H54 (cell line): Measurements from ENCODE around the gene ACO2.

ENCODE experiments used
- DNase-seq: peaks from one replicate; pipeline ENCODE4 v3.0.0; 2011; ENCODE audit warnings: low spot score, mixed read lengths; ENCODE audit not compliant: insufficient read length
- FAIRE-seq: peaks from 3 replicates; lab custom pipeline; 2011; peaks lifted over from hg19 to GRCh38; lab: Jason Lieb, UNC
- POLR2A ChIP-seq: IDR thresholded peaks from 2 replicates; pipeline ENCODE4 v1.6.1; 2011; ENCODE audit warnings: low read depth, mild to moderate bottlenecking, low read length

Gene ACO2

DNA sequence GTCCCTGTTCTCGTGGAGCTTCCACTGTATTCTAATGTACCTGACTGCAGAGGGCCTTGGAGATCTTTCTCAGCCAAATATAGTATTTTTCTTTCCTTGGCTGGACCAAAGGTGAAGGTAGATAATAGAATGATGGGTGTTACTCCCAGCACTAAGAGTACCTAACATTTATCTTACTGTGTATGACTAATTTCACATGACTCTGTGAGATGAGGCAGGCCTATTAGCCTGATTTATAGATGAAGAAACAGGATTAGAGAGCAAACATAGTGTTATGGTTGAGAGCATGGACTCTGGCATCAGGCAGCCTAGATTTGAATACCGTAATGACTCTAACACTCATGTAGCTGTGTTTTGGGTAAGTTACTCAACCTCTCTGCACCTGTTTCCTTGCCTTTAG lies 2.7 kb downstream of the ACO2 start:
- no peak for DNase-seq
- no peak for TF ChIP-seq POLR2A
- no peak for FAIRE-seq

DNA sequence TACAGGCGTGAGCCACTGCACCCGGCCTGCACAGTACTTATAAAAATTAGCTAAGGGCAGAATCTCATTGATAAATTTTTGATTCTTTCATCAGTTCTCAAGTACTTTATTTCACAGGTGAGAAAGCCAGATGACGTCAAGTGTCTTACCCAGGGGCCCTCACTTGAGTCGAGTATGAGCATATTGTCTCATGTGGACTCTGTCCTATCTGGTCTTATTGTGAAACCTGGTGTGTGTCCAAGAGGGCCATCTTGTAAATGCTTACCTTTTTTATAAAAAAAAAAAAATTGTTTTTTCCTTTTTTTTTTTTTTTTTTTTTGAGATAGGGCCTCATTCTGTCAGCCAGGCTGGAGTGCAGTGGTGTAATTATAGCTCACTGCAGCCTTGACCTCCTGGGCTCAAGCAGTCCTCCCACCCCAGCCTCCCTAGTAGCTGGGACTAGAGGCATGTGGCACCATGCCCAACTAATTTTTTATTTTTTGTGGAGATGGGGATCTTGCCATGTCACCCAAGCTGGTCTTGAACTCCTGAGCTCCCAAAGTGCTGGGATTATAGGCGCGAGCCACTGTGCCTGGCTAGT lies 6.0 kb downstream of the ACO2 start:
- FAIRE-seq: no peak

DNA sequence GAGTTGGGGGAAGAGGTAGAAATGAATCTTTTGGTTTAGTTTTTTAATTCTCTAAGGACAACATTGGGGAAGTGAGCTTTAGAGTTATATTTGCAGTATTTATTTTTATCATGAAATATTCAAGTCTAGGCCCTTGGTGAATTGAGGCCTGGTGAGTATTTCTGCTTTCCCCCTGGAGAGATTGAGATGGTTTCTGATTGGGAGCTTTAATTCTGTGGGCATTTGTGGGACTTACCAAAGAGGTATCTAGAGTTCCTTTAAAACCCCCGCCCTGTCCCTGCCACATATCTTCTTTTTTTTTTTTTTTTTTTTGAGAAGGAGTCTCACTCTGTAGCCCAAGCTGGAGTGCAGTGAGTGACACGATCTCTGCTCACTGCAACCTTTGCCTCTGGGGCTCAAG lies 9.6 kb downstream of the ACO2 start:
- FAIRE-seq: no peak
- no peak for DNase-seq
- no peak for TF ChIP-seq POLR2A

More for the DNA sequence above, 6.0 kb downstream of the ACO2 start:
- no peak for TF ChIP-seq POLR2A
- DNase-seq: no peak

DNA sequence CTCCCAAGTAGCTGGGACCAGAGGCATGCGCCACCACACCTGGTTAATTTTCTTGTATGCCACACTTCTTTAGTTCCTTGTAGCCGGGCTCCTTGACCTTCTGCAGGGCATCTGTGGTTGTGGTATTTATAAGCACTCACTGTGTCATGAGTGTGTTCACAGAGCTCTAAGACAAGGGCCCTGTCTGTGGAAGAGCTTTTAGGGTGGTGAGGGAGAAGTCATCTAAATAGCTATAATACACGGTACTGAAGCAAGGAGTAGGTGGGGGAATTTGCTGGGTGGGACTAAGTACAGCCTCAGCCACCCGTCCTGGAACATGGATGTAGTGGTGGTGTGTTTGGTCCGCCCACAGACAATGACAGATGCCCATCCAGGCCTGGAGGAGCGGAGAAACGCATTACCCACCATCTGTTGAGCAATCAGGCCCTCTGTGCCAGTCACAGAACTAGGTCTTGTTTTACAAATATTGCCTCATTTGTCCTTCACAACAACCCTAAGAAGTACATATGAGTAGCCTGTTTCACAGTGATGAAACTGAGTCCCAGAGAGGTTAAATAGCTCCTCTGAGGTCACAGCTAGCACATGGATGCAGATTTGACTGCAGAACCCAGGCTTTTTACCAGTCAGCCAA lies 10.1 kb downstream of the ACO2 start:
- no peak for FAIRE-seq

DNA sequence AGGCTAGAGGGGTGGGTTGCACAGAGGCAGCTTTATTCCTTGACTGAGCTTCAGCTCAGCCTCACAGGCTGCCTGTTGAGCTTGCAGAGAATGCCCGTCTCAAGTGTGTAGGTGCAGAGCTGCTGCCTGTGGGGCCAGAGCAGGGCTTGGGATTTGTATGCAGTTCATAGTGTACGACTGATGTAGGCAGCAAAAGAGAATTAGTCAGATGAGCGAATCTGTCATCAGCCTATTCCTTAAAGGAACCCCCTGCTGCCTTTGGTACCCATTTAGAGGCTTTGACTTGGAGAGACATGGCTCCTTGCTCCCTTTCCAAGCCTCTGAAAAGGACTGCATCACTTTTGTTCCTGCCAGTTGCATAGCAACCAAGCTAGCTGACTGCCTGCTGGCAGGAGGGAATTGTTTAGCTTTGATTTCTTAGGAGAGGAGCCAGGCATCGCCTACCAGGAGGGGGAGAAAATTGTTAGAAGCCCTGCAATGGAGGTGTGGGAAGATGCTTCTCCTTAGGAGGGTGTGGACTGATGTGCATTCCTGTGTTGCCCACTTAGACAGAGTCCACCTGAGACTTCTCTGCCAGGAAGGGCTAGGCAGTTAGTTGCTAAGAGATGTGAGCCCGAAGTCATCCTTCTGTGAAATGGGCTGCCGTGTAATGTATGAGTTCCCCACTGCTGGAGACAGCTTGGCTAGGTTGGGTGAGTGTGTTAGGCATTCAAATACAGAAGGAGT lies 10.9 kb downstream of the ACO2 start:
- peak; percentile 33 for DNase-seq

More for the DNA sequence above, 10.1 kb downstream of the ACO2 start:
- no peak for DNase-seq
- no peak for TF ChIP-seq POLR2A

DNA sequence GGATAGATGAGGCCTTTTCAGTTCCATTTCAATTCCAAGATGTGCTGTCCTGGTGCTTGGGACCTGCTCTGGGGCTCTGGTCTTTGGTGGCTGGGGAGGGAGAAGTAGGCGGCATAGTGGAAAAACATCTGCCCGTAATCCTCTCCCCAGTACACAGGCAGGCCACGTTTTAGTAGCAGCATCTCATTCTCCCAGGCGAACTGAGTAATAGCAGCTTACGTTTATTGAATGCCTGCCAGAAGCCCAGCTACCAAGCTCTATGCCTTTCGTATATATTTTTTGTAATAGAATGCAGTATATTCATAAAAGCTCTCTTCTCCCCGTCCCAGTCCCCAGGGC lies 11.4 kb downstream of the ACO2 start:
- no peak for FAIRE-seq
- DNase-seq: no peak
- no peak for TF ChIP-seq POLR2A

More for the DNA sequence above, 10.9 kb downstream of the ACO2 start:
- no peak for FAIRE-seq
- TF ChIP-seq POLR2A: no peak

DNA sequence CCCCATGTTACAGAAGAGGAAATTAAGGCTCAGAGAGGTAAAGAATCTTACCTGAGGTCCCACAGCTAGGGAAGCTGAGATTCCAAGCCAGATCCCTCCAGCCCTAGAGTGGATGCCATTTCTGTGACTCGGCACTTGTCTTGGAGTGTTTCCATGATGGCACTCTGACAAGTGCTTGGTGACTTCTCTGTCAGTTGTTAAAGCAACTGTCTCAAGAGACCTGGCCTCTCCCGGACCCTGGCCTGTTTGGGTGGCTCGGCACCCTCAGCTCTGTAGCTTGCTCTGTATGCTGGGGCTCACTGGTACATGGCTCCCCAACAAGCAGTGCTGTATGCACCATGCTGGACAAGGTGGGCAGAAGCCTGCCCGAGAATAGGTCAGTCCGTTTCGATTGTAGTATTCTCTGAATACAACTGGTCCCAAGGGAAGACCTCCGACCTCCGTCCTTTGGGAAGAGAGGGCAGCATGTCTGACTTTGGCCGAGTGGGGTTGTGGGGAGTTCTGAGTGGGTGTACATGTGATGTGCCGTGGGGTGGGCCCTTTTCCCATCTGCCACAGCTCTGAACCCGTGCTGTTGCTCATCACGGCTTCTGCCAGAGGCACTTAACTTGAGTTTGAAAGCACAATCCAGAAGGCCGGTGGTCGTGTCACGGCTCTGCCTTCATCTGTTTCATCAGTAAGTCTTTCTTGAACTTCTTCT lies 12.4 kb downstream of the ACO2 start:
- TF ChIP-seq POLR2A: no peak
- FAIRE-seq (no peak), DNase-seq (no peak)

DNA sequence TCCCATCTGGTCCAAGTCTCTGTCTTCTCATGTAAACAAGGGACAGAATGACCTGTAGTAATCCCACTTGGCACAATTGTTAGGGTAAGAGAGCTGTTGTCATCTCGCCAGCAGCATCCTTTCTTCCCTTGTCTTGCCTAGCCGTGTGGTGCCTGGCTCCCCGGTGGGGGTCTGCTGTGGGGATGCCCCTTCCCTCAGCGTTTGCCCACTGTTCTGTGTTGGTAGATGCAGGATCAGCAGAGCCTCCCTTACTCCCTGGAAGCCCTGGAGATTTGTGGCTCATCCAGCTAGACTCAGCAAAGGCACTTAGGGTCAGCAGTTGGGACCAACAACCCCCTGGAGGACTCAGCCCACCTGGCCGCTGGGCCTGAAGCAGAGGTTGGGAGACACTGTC lies 13.0 kb downstream of the ACO2 start:
- DNase-seq: no peak
- no peak for TF ChIP-seq POLR2A
- no peak for FAIRE-seq

DNA sequence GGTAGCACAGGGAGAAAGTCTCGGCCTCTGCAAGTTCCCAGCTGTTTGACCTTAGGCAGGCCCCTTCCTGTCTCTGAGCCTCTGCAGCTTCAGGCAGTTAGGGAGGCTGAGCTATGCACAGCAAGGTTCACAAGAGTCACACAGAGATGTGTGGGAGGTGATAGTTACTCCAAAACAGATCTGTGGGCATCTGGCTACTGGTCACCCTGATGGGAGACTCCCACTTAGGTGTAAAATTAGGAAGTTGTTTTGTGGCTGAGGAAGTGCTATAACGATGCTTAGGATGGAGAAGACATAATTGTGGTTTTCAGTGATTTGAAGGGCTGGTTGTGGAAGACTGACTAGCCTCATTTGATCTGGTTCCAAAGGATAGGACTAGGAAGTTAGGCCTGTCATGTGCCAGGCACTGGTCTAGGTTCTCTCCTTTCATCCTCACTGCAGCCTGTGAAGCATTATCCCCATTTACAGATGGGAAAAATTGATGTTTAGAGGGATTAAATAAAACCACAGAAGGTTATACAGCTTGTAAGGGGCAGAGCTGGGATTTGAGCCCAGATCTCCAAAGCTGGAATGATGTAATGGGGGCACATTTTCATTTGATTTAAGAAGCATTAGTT lies 13.5 kb downstream of the ACO2 start:
- no peak for TF ChIP-seq POLR2A
- DNase-seq (no peak), FAIRE-seq (no peak)

DNA sequence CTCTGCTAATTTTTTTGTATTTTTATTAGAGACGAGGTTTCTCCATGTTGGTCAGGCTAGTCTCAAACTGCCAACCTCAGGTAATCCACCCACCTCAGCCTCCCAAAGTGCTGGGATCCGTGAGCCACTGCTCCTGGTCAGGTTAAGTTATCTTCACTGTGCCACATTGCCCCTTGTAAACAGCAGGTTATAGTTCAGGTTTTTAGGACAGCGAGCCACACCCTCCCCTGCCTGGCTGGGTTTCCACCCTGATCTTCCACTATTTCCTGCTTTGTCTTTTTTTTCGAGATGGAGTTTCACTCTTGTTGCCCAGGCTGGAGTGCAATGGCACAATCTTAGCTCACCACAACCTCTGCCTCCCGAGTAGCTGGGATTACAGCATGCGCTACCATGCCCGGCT lies 16.1 kb downstream of the ACO2 start:
- TF ChIP-seq POLR2A: no peak
- FAIRE-seq (no peak), DNase-seq (no peak)

DNA sequence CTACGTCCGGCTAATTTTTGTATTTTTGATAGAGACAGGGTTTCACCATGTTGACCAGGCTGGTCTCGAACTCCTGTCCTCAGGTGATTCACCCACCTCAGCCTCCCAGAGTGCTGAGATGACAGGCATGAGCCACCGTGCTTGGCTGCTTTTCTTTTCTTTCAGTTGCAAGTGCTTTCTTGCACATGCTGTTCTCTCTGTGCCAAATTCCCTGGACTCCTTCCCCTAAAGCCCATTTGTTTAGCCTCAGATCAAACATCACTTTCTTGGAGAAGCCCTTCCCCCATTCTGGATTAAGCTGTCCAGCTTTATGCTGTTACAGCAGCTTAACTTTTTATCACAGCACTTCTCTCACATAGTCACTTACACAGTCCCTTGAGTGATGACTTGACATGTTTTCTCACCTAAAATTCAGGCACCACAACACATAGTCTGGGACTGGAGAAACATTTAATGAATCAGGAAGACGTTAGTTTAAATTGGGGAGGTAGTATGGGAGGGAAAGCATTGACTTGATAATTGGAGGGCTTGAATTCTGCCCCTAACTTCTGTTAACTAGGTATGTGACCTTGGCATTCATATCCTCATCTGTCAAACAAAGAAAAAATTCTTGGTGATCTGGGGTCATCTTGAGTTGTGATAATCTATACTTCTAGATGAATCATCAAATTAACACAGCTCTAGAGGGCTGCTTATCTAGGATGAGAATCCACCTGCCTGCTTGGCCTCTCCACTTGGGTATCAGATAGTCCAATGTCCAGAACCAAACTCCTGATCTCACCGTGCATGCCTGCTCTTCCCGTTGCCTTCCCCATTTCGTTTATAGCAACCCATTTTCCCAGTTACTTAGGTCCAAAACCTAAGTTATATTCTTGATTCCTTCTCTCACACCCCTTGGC lies 18.4 kb downstream of the ACO2 start:
- no peak for FAIRE-seq
- no peak for DNase-seq
- TF ChIP-seq POLR2A: no peak

DNA sequence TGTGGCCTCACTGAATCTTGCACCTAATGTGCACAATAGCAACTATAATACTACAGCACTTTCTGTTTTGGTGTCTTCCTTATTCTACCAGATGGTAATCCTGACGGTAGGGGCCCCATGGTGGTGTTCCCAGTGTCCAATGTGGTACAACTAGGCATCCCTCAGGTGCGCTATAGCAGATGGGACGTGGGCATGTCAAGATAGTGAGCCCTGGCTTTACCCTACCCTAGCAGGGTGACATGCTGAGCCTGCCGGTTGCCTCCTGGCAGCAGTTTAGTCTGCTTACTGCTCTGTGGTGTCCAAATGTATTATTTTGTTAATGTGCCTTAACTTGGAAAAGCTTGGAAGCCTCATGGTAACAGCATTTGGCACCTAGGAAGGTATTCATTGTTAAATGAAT lies 19.2 kb downstream of the ACO2 start:
- no peak for TF ChIP-seq POLR2A
- DNase-seq: no peak
- FAIRE-seq: no peak
